B cell (primary cell): ENCODE measurements around the gene TRAPPC14. TPM values are rescaled to one million over a fixed set of nuclear protein-coding genes. Genes with fewer than 3 reads are reported as not detected.
A peak's percentile ranks its signal among the peaks of the same experiment; 100 is the strongest.
"Not testable (repeated sequence)": the region's sequence is repeated elsewhere in the genome, so short reads cannot be mapped to it uniquely, and the experiment has no call there.

Experiments used
- ATAC-seq: fragments of 200-7000 bp; cut with Tn5 transposase; one replicate; pipeline ENCODE4 v1.10.0; 2021; ENCODE audit warnings: low read depth, mild to moderate bottlenecking, moderate number of reproducible peaks, moderate library complexity
- CTCF ChIA-PET: fragments of 350-600 bp; sonication (Branson Sonifier 250); formaldehyde crosslinking; loops from one replicate; lab custom pipeline; 2021; ENCODE audit warnings: antibody characterized with exemption, inconsistent platforms; lab: Charles Lee
- POLR2A ChIA-PET: fragments of 350-600 bp; sonication (Branson Sonifier 250); formaldehyde crosslinking; loops from one replicate; lab custom pipeline; 2021; ENCODE audit warnings: antibody characterized with exemption; lab: Charles Lee
- DNase-seq: peaks from one replicate; pipeline ENCODE4 v3.0.0; 2013
- H2AFZ ChIP-seq: 2 replicates; pipeline ENCODE4 v1.6.1; 2012; ENCODE audit warnings: mild to moderate bottlenecking, low read depth, low read length; ENCODE audit not compliant: insufficient read depth, poor library complexity, severe bottlenecking
- H3K27ac ChIP-seq, 2 donors: 1 replicate in 1 of 2; 2 replicates in 1 of 2; pipeline ENCODE4 v1.5.1; 2012 to 2013; ENCODE audit warnings: low read length in 2 of 2, mild to moderate bottlenecking in 2 of 2, moderate library complexity in 1 of 2
- H3K27me3 ChIP-seq, 4 experiments: fragments of 200-600 bp in 1 of 4; sonication (generic) in 1 of 4; replicated peaks in 1 of 4; 1 replicate in 2 of 4; 2 replicates in 2 of 4; pipeline versions ENCODE4 v1.6.1 to v1.7.0; 2013 to 2016; ENCODE audit warnings: low read length in 3 of 4, mild to moderate bottlenecking in 2 of 4, mixed read lengths in 1 of 4, moderate library complexity in 1 of 4; ENCODE audit not compliant: insufficient read depth in 4 of 4, control insufficient read depth in 3 of 4; ENCODE audit errors: control extremely low read depth in 1 of 4
- H3K36me3 ChIP-seq, 2 experiments: replicated peaks in 1 of 2; 1 replicate in 1 of 2; 2 replicates in 1 of 2; pipeline versions ENCODE4 v1.6.1 to v1.7.1; 2013; ENCODE audit warnings: low read length in 1 of 2; ENCODE audit not compliant: insufficient read depth in 2 of 2, control insufficient read depth in 1 of 2; ENCODE audit errors: control extremely low read depth in 1 of 2, extremely low read depth in 1 of 2
- H3K4me1 ChIP-seq, 2 donors: fragments of 200-600 bp in 1 of 2; sonication (generic) in 1 of 2; 1 replicate in 1 of 2; 2 replicates in 1 of 2; pipeline versions ENCODE4 v1.5.1 to v1.6.1; 2013 to 2017; ENCODE audit warnings: low read length in 2 of 2; ENCODE audit not compliant: control insufficient read depth in 2 of 2, insufficient read depth in 2 of 2
- H3K4me2 ChIP-seq: replicated peaks from 2 replicates; pipeline ENCODE3; 2012; ENCODE audit warnings: mild to moderate bottlenecking, low read depth, low read length; ENCODE audit not compliant: poor library complexity, severe bottlenecking
- H3K4me3 ChIP-seq, 5 experiments: fragments of 200-600 bp in 1 of 5; sonication (generic) in 1 of 5; 1 replicate in 3 of 5; 2 replicates in 2 of 5; pipeline versions ENCODE4 v1.5.1 to v1.7.0; 2011 to 2016; ENCODE audit warnings: low read length in 4 of 5, mild to moderate bottlenecking in 4 of 5, low read depth in 2 of 5, control low read depth in 1 of 5, moderate library complexity in 1 of 5; ENCODE audit not compliant: insufficient read depth in 1 of 5; ENCODE audit errors: control extremely low read depth in 1 of 5, extremely low read depth in 1 of 5
- H3K79me2 ChIP-seq: fragments of 200-600 bp; sonication (generic); one replicate; pipeline ENCODE4 v1.6.0; 2016; ENCODE audit warnings: low read length; ENCODE audit not compliant: control insufficient read depth, insufficient read depth
- H3K9ac ChIP-seq: fragments of 200-600 bp; sonication (generic); 2 replicates; pipeline ENCODE4 v1.6.1; 2017; ENCODE audit warnings: mild to moderate bottlenecking, low read length, moderate library complexity
- H3K9me3 ChIP-seq, 3 donors: one replicate each; pipeline versions ENCODE4 v1.6.1 to v1.7.1; 2013; ENCODE audit warnings: low read length in 2 of 3; ENCODE audit not compliant: control insufficient read depth in 2 of 3, insufficient read depth in 1 of 3; ENCODE audit errors: control extremely low read depth in 1 of 3
- H4K20me1 ChIP-seq: 2 replicates; pipeline ENCODE4 v1.6.0; 2012; ENCODE audit warnings: mild to moderate bottlenecking, low read length; ENCODE audit not compliant: insufficient read depth, control insufficient read depth, poor library complexity, severe bottlenecking
- H3K27ac Mint-ChIP-seq: one replicate; pipeline ENCODE4 v1.8.0; 2021; ENCODE audit warnings: mixed read lengths
- H3K27me3 Mint-ChIP-seq: one replicate; pipeline ENCODE4 v1.8.0; 2021; ENCODE audit warnings: mixed read lengths
- H3K4me1 Mint-ChIP-seq: one replicate; pipeline ENCODE4 v1.8.0; 2021; ENCODE audit warnings: mixed read lengths
- H3K4me3 Mint-ChIP-seq: one replicate; pipeline ENCODE4 v1.8.0; 2021; ENCODE audit warnings: mixed read lengths
- H3K9me3 Mint-ChIP-seq: one replicate; pipeline ENCODE4 v1.8.0; 2022; ENCODE audit warnings: mixed read lengths; ENCODE audit not compliant: insufficient read depth
- EZH2 ChIP-seq: IDR thresholded peaks from 2 replicates; pipeline ENCODE4 v1.6.1; 2012; ENCODE audit warnings: borderline replicate concordance, low read depth, mild to moderate bottlenecking, moderate library complexity, low read length; ENCODE audit not compliant: insufficient read depth, poor library complexity, severe bottlenecking
- WGBS: methylation state at CpG from one replicate; pipeline ENCODE4 v1.1.5; 2013; ENCODE audit warnings: missing lambda C conversion rate; ENCODE audit not compliant: insufficient coverage; 5-methylcytosine and 5-hydroxymethylcytosine counted together
- intact Hi-C: fragments of 100-400 bp; cut with micrococcal nuclease; formaldehyde crosslinking; loops from one replicate; pipeline ENCODE4 v1.10.0; 2022
- polyA plus RNA-seq: library from polyadenylated mRNA; depleted of rRNA; stranded (reverse); fragments of >200 nt; gene quantifications from 2 replicates; pipeline ENCODE4 v1.2.3, GENCODE V29; 2012
- total RNA-seq, 2 donors: library from RNA; stranded (reverse); fragments of 120-200 nt in 1 of 2; gene quantifications; 1 replicate in 1 of 2; 2 replicates in 1 of 2; pipeline versions ENCODE4 v1.2.3 to v1.2.4, GENCODE V29; 2013 to 2022
- TF ChIP-seq, protein P1 (sequence below): fragments of 200-600 bp; IDR thresholded peaks from one replicate; pipeline ENCODE4 v1.8.0; 2022; ENCODE audit warnings: antibody characterized with exemption, mild to moderate bottlenecking

The TRAPPC14 gene
- total and polyA plus RNA-seq, 2 donors (not counting 1 experiment from before 2014, with no cell fraction given) = 64.8 to 71.2 TPM

- H3K27ac ChIP-seq, H3K4me3 Mint-ChIP-seq, H3K4me2 ChIP-seq, POLR2A ChIA-PET, H3K9me3 Mint-ChIP-seq, intact Hi-C loops, H4K20me1 ChIP-seq, H3K27me3 ChIP-seq, ATAC-seq, H2AFZ ChIP-seq, H3K9ac ChIP-seq, DNase-seq, H3K27ac Mint-ChIP-seq, H3K79me2 ChIP-seq, H3K27me3 Mint-ChIP-seq, H3K4me3 ChIP-seq, H3K36me3 ChIP-seq: not testable (repeated sequence)
- H3K9me3 ChIP-seq = peaks cover 0 to 20% (median 6%) of the 10 kb centered on the region in 3 donors
- peaks cover 11 to 22% of the 10 kb centered on the region in 2 donors for H3K4me1 ChIP-seq
- no CpG with 5 or more reads among the region's 3 CpGs for WGBS
- peaks cover 25% of the 10 kb centered on the region for H3K4me1 Mint-ChIP-seq
- CTCF ChIA-PET = interaction anchor here (0.9 to 2.0 kb wide), 5 partner anchors 10 to 47 kb away, joined by 3 to 10 read pairs (median 3); no protein-coding TSS in a partner anchor
Observed at GRCh38 chr7:100180084-100180483, 21.6 kb upstream of the TRAPPC14 start.

DNA sequence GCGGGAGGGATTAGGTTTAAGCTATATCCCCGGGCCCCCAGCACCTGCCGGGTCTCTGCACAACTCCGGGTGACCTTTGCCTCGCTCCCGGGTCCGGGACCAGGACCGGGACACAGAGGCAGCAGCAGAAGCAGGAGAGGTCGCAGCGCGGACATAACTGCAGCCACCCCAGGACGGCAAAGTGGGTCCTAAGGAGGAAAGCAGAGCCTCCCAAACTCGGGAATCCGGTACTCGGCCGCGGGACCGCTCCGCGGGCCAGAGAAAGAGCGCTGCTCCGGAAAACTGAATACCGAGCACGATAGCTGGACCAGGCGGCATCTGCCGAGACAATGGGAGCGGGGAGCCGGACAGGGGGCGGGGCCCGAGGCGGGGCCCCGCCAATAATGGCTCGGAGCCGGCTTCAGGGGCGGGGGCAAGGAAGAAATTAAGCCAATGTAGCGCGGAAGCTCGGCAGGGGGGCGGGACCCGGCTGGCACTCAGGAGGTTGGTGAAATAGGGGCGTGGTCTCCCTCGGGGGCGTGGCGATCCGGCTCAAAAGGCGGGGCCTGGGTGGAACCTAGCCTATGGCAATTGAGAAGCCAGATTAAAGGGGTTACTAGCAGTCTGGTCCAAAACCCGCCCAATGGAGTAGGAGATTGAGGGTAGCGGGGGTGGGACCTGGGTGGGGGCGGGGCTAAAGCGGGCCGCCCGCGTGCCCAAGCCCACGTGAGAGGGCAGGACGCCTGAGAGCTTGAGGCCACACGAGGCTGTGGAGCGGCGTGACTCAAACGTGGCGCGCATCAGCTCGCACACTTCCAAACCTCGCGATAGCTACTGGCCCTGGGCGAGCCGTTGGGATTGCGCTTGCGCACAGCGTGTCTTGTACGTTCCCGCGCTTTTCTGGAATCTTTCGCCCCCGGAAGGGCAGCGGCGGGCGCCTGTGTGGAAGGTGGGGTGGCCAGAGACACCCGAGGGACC is 18.8 kb upstream of the TRAPPC14 start, which contains the start of the genes GPC2 and STAG3:
TSS of gene GPC2 (minus strand) at position 337 of the 957 bp plus-strand sequence. CDS start at position 155, 182 bp downstream.
TSS of gene STAG3 (plus strand) at position 874 of the 957 bp plus-strand sequence. CDS start 2,639 bp downstream, outside the sequence.
- peak within 1 kb of the TSS; percentile 76 for H3K9ac ChIP-seq
- peak within 1 kb of the TSS; percentile 99 for H3K4me2 ChIP-seq
- H3K27ac ChIP-seq = peak within 1 kb of the TSS in 1 of 2 donors; percentile 39
- H3K36me3 ChIP-seq = no peaks in the 10 kb centered on the region
- H4K20me1 ChIP-seq = no peaks in the 10 kb centered on the region
- ATAC-seq (peak; percentile 94), DNase-seq (peak; percentile 97)
- ChIA-PET CTCF (interaction anchor here (0.6 to 2.2 kb wide), 7 partner anchors 18 to 1124 kb away, joined by 3 to 11 read pairs (median 5); partner anchors contain the start of gene LAMTOR4), POLR2A (interaction anchor here (0.6 to 1.4 kb wide), 12 partner anchors 11 to 409 kb away, joined by 3 to 7 read pairs (median 4); partner anchors contain the start of genes FBXO24, LAMTOR4, MEPCE and ZCWPW1)
- peaks cover 26% of the 10 kb centered on the region for H3K4me1 Mint-ChIP-seq
- H3K4me3 Mint-ChIP-seq = peak within 1 kb of the TSS; percentile 73
- no peak for TF ChIP-seq EZH2
- TF ChIP-seq, protein P1, sequence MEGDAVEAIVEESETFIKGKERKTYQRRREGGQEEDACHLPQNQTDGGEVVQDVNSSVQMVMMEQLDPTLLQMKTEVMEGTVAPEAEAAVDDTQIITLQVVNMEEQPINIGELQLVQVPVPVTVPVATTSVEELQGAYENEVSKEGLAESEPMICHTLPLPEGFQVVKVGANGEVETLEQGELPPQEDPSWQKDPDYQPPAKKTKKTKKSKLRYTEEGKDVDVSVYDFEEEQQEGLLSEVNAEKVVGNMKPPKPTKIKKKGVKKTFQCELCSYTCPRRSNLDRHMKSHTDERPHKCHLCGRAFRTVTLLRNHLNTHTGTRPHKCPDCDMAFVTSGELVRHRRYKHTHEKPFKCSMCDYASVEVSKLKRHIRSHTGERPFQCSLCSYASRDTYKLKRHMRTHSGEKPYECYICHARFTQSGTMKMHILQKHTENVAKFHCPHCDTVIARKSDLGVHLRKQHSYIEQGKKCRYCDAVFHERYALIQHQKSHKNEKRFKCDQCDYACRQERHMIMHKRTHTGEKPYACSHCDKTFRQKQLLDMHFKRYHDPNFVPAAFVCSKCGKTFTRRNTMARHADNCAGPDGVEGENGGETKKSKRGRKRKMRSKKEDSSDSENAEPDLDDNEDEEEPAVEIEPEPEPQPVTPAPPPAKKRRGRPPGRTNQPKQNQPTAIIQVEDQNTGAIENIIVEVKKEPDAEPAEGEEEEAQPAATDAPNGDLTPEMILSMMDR = no peak
- H3K9me3 ChIP-seq = peaks cover 0 to 20% (median 6%) of the 10 kb centered on the region in 3 donors
- peak within 1 kb of the TSS; percentile 27 for H3K27ac Mint-ChIP-seq
- H3K4me1 ChIP-seq = peaks cover 11 to 22% of the 10 kb centered on the region in 2 donors
- H3K27me3 Mint-ChIP-seq = no peaks in the 10 kb centered on the region
- no peaks in the 10 kb centered on the region for H3K79me2 ChIP-seq
- peak within 1 kb of the TSS; percentile 64 to 78 (median 70) for H3K4me3 ChIP-seq
- intact Hi-C loops = loop anchor here (1.0 to 5.0 kb wide), 6 partner anchors 15 to 96 kb away; partner anchors contain the start of genes LAMTOR4, TRAPPC14 and ZNF3
- H2AFZ ChIP-seq = peak within 1 kb of the TSS; percentile 90
- H3K9me3 Mint-ChIP-seq = no peaks in the 10 kb centered on the region
- no peaks in the 10 kb centered on the region for H3K27me3 ChIP-seq
- WGBS = 6% methylated on average over 77 of the region's 78 CpGs
